Fibroblast of pulmonary artery (primary cell): ENCODE data around the gene IL4I1.

Source experiments
- DNase-seq: peaks from one replicate; pipeline ENCODE4 v3.0.0-alpha.2; 2010; ENCODE audit warnings: low read depth
- H3K4me3 ChIP-seq: replicated peaks from 2 replicates; pipeline ENCODE4 v1.5.1; 2011; ENCODE audit warnings: low read depth, mild to moderate bottlenecking, control low read depth, low read length, moderate library complexity
- TF ChIP-seq, protein P1 (sequence below): IDR thresholded peaks from 2 replicates; pipeline ENCODE4 v1.5.1; 2011; ENCODE audit warnings: mild to moderate bottlenecking, control low read depth, low read length, inconsistent platforms; ENCODE audit errors: missing control alignments

The IL4I1 gene

DNA sequence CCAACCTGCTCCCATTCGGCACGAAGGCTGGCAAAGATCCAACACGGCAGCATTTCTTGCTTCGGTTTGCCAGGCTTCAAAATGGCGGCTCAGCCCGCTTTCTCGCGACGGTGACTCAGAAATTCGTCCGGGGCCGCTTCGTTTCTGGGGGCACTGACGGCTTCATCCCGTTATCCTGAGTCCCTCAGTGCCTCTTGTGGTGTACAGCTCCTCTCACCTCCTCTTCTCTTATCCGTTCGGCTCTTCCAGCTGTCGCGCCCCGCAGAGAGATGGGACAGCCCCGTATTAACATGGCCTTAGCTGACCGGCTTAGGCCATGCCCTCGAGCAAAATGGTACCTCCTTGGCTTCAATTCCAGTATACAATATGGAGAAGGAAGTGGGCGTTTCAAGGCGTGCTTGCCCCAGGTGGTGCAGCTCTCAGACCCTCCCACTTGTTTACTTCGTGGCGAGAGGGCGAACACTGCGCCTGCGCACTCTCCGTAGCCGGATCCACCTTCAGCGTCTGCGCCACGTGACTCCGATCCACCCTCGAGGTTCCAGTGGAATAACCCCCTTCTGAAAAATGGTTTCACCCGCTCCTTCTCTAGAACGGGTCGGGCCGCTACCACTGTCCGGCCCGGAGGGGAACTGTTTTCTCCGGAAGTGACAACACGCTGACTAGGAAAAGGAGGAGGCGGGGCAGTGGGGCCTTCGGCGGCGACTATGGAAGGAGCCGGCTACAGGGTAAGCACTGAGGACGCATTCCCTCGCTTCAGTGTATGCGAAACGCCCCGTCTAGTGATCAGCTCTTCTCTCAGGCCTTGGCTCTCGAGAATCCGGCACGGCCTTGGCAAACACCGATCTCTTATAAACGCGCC, 19.4 kb downstream of the IL4I1 start, which contains the start of the genes AKT1S1 and TBC1D17:
Gene AKT1S1, minus strand, starts transcription at position 336 of the 859 bp plus-strand sequence. CDS start 4,060 bp downstream, outside the sequence.
Gene TBC1D17, plus strand, starts transcription at position 683 of the 859 bp plus-strand sequence. Its CDS starts 22 bp downstream, at position 705.
- peak; percentile 100 for DNase-seq
- TF ChIP-seq, protein P1, sequence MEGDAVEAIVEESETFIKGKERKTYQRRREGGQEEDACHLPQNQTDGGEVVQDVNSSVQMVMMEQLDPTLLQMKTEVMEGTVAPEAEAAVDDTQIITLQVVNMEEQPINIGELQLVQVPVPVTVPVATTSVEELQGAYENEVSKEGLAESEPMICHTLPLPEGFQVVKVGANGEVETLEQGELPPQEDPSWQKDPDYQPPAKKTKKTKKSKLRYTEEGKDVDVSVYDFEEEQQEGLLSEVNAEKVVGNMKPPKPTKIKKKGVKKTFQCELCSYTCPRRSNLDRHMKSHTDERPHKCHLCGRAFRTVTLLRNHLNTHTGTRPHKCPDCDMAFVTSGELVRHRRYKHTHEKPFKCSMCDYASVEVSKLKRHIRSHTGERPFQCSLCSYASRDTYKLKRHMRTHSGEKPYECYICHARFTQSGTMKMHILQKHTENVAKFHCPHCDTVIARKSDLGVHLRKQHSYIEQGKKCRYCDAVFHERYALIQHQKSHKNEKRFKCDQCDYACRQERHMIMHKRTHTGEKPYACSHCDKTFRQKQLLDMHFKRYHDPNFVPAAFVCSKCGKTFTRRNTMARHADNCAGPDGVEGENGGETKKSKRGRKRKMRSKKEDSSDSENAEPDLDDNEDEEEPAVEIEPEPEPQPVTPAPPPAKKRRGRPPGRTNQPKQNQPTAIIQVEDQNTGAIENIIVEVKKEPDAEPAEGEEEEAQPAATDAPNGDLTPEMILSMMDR: no peak

DNA sequence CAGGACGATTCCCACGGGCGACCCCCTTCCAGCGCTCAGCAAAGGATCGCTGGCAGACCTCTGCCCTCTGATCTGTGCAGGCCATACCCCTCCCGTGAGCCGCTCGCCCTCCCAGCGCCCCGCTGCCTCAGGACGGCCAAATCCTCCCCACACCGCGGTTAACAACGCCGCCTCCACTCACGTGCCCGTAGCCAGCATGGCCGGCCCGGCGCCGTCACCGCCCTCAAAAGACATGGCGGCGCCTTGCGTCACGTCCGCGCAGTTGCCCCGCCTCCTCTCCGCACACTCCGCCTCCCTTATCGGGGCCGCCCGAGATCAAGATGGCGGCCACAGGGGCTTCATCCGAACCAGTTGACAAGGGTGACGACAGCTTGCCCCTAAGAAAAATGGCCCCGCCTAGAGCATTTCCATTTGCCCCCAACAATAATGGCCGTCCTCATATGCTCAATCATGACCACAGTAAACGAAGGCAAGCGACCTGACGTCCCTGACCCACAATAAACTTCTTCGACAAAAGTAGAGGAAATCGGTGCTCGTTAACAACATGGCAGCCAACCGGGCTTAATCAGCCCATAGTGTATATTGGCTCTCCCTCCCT, 20.2 kb downstream of the IL4I1 start:
- peak overlapping the region; percentile 99 for H3K4me3 ChIP-seq
- TF ChIP-seq, protein P1: no peak
- peak; percentile 99 for DNase-seq

More for the DNA sequence above, 19.4 kb downstream of the IL4I1 start, which contains the start of the genes AKT1S1 and TBC1D17:
- H3K4me3 ChIP-seq: peak within 1 kb of the TSS; percentile 99

DNA sequence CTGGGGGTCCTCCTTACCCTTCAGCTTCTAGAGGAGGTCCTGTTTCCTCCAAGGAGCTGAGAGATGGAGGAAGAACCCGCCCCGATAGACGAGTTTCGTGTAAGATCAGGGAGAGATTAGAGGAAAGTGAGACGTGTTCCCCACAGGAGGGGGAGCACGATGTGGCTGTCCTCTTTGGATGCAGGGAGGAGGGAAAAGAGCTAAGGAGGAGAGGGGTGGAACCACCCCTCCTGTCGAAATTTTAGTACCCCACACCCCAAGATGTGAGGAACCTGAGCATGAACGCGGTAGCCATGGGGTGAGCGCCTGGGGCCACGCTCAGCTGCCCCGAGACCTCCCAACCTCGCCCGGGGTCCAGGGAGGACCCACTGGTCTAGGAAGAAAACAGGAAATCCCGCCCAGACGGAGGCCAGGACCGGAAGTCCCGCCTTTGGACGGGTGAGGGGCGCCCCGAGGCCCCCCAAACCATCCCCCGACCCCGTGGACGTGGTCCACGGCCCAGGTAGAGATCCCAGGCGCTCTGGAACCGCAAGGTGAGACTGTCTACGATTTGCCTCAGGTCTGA, 20.7 kb downstream of the IL4I1 start:
- TF ChIP-seq, protein P1: no peak
- no peak for DNase-seq
- H3K4me3 ChIP-seq: peak overlapping the region; percentile 99

DNA sequence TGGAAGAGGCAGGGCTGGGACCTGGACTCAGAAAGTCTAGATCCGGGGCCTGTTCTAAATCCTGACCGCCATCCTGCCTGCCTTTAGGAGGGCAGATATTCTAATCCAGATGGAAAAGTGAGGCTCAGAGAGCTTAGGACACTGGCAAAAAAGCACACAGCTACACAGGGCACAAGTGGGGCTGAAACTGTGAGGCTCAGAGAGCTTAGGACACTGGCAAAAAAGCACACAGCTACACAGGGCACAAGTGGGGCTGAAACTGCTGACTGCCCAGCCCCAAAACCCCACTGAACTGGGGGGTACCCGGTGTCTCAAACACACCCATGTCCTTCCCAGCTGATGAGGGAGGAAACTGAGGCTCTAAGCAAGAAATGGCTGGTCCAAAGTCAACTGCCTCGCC, 21.5 kb downstream of the IL4I1 start:
- TF ChIP-seq, protein P1: no peak
- peak overlapping the region; percentile 99 for H3K4me3 ChIP-seq
- DNase-seq: no peak

DNA sequence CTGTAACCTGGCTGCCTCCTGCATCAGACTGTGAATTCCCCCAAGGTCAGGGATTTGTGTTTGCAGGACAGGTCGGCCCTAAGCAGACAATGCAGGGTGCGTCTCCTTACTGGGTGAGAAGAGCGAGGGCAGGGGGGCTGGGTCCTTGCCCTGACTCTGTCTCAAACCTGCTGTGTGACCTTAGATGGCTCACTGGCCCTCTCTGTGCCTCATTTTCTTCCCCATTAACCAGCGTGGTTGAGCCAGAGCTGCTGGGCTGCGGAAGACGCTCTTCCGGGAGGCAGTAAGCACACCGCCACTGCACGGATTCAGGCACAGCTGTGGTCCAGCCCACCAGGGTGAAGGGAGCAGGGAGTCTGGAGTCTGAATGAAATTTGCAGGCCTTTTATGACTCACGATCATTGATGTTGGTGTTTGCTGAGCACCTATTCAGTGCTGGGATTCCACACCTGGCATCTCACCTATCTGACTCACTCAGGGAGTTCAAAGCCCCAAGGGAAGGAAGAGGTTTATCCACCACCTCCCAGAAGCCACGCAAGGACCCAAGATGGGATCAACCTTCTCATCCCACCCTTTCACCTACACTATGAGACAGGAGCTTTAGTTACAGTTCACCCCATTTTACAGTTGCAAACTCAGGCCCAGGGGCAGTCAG, 22.1 kb downstream of the IL4I1 start:
- peak overlapping the region; percentile 99 for H3K4me3 ChIP-seq

DNA sequence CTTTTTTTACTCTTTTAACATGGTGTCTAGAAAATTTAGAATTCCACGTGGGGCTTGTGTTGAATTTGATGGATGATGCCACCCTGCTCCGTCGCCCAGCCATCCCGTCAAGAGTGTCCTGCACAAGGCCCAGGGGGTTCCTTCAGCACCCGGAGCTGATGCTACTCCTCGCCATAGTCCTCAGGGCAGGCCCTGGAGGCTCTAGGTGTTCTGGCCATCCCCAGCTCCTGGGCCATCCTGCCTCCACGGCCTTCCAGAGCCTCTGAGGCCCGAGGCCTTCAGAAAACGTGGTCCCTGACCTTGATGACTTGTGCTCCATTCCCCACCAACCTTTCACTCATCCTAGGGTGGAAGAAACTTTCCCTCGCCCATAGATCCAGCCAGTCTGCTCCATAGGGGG, 22.9 kb downstream of the IL4I1 start:
- no peak overlapping the region for H3K4me3 ChIP-seq
- DNase-seq: no peak
- TF ChIP-seq, protein P1: no peak

More for the DNA sequence above, 22.1 kb downstream of the IL4I1 start:
- DNase-seq: no peak
- TF ChIP-seq, protein P1: no peak
